GM10847 (cell line): Measurements from ENCODE around the gene AFAP1.

Experiments used
- POLR2A ChIP-seq: IDR thresholded peaks from 2 replicates; pipeline ENCODE4 v1.6.1; 2011; ENCODE audit not compliant: insufficient read length; ENCODE audit errors: extremely low read depth

AFAP1 gene

DNA sequence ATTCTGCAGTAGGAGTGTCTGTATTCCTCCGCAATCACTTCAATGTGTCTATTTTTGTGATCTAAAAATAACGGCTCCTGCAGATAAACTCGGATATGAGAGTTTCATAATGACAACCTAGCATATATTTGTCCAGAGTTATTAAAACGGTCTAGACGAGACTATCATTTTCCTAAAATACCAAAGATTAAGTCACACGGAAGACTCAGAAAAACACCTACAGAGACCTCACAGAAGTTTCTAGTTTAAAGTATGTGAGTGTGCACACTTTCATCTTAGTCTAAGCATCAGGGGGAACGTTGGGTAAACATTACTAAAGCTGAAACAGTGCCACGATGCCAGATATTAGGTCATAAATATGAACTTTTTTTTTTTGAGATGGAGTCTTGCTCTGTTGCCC is 156.9 kb downstream of the AFAP1 start:
- TF ChIP-seq POLR2A: no peak

DNA sequence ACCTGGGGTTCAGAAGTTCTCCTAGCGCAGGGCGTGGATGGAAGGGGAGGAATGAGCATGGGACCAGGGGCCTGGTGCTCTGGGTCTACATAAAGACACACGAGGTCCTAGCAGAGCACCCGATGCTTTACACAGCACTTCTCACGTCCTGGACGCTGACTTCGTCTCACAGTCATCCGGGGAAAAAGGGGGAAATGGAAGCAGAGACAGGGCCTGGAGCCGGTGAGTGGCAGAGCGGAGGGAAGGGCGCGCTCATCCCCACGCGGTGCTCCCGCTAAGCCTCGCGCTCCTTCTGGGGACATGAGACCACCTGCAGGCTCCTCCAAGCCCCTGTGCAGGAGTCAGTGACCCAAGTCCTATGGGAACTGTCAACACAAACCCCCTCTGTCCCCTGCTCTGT is 157.7 kb downstream of the AFAP1 start:
- no peak for TF ChIP-seq POLR2A

DNA sequence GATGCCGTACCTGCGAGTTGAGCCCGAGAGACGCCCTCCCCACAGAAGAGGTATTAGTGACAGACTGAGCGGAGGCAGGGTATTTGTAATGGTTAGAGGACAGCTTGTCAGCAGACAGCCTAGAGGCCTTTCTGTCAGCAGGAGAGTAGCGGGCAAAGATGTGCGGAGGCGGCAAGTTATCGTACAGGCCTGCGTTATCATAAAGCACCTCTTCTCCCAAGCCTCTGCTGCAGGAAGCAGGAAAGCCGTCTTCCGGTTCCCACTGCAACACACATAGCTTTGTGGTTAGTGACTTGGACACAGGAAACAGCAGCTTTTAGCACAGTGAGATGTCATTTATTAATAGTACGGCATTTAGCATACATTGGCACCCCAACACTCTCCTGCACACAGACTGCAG is 158.3 kb downstream of the AFAP1 start:
- no peak for TF ChIP-seq POLR2A

- TF ChIP-seq POLR2A: no peak
These were observed 158.8 kb downstream of the AFAP1 start for GRCh38 chr4:7780751-7781348.

- no peak for TF ChIP-seq POLR2A
These were observed 160.3 kb downstream of the AFAP1 start for GRCh38 chr4:7779432-7779768.

- no peak for TF ChIP-seq POLR2A
These were observed 160.9 kb downstream of the AFAP1 start for GRCh38 chr4:7778510-7779431.

DNA sequence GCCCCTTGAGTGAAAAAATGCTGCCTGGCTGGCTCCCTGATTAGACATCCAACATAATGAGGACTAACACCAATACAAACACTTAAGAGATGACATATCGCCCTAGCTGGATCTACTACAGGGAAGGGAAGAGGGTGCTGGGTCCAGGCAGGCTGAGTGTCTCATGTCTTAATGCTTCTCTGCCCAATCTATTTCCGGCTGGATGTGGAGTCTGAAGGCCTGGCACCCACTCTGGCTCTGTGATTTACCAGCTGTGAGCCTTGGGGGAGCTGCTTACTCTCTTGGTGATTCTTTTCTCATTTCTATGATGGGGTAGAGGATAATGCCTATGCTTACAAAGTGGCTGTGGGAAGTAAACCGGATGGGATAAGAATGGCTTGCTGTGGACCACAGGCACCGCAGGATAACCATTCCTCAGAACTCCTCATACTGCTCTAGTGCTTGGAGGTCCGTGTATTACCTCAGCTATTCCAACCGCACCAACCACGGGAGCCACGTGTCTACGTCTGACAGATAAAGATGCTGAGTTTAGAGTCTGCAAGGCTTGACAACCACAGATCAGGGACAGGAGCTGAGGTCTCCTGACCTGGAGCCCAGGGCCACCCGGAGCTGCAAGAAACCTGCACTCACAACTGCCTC is 161.7 kb downstream of the AFAP1 start:
- no peak for TF ChIP-seq POLR2A

- no peak for TF ChIP-seq POLR2A
These were observed 162.5 kb downstream of the AFAP1 start for GRCh38 chr4:7777017-7777710.

- no peak for TF ChIP-seq POLR2A
These were observed 164.3 kb downstream of the AFAP1 start for GRCh38 chr4:7775396-7775795.

DNA sequence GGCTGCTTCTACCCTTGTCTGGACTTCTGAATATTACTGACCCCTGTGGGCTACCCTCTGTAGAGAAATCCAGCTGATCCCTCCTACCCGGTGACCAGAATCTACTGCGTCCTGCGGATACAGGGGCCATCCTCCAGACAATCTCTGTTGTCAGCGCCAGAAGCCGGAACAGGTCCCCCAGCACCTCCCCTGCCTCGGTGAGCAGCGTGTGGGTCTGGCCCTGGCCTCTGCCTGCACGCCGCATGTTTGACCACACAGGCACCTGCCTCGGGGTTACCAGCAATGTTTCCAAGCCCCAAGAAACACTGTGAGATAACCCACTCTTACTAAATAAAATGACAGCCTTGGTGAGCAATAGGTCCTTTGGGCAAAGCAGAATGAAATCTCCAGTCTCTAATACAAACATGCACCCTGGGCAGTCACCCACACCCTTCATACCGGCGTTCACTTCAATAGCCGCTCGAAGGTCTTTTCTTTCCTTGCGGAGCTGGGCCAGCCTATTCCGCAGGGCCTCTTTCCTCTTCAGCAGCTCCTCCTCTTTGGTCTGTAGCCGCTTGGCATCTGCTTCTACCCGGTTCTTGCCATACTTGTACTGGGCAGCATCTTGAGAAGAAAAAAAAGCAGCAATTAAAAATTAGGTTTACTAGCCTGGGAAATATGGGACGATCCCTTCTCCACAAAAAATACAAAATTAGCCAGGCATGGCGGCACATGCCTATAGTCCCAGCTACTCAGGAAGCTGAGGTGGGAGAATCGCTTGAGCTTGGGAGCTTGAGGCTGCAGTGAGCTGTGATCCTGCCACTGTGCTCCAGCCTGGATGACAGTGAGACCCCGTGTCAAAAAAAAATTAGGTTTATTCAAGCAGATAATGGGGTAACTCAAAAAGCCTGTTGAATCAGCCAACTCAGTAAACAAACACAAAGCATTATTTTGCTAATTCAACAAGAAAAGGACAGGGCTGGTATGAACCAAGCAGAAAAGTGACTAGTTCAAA is 165.1 kb downstream of the AFAP1 start:
- TF ChIP-seq POLR2A: no peak

DNA sequence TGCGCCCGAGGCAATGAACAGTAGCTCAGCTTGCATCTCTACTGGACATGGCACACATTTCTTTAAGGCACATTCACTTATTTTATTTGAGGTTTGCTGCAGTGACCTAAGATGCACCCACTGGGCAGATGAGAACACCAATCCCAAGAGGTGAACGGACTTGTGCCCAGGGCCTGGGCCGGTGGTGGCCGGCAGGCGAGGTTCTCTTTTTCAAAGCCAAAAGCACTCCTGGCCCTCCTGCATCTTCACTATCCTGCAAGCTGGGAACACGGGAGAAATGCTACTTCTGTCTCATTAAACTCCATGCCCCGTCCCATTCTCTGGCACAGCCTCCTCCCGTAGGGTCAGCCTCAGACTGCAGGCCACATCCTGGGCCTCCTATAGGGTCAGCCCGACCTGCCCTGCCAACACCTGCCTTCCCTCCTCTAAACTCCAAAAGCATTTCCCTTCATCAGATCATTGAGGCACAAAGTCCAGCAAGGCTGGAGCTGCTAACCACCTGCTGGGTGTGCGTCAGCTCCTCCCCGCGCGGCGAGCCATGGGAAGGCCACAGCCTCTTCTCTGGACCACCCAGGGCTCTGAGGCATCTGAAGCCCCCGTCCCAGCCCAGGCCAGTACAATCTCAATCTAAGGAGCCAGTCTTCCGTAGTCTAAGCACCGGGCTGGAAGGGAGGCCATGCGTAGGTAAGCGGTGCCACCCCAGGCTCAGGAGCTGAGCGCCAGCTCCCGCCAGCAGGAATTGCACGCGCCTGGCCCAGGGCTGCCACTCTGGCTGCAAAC is 166.1 kb downstream of the AFAP1 start:
- no peak for TF ChIP-seq POLR2A

GRCh38 chr4:7772711-7773385 is 166.8 kb downstream of the AFAP1 start:
- no peak for TF ChIP-seq POLR2A

DNA sequence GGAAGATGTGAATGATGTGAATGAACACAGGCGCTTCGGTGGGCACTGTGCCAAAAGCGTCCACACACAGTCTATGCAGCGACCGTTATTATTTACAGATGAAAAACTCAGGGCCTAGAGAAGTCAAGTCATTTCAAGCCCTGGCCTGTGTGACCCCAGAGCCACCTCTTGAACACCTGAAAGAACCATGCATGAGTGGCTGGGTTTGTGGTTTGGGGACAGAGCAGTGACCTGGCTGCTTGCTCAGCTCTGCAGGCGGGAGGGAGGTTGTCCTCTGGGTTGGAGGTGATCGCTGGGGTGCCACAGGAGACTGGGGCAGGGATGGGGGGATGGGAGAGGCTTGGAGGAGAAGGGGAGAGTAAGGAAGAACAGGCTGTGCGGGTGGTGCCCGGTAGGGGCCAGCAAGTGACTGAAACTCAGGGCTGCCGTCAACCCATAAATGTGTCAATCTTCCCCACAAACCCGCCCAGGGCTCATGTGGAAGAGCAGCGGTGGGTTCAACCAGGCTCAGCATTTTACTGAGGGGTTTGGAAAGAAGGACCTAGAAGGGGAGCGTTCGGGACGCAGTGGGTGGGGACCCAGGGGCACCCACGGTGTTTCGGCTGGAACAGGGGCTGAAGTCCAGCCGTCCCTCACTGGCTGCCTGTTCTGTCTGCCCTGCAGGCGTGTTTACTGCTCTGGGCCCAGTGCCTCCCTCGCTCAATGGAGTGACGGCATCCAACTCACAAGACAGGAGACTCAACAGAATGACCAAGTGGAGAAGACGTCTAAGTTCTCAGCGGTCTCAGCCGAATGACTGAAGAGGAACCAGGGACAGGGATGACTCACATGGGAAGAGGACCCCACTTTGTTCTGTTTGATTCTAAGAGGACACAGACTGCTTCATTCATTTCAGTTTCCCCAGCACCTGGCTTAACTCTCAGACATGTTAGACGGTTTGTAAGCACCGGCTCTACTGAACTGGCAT is 167.8 kb downstream of the AFAP1 start:
- TF ChIP-seq POLR2A: no peak
